SK-N-SH (cell line): Measurements from ENCODE around the gene RAPH1. TPM values are rescaled to one million over a fixed set of nuclear protein-coding genes. Genes with fewer than 3 reads are reported as not detected.
A peak's percentile ranks its signal among the peaks of the same experiment; 100 is the strongest.

Source experiments
- CTCF ChIA-PET: fragments of 300-600, 350-600 bp; formaldehyde crosslinking; extraction: SDS; loops from one replicate; lab custom pipeline; 2021; lab: Yijun Ruan, JAX
- POLR2A ChIA-PET: fragments of 350-600 bp; sonication (Branson Sonifier 250); formaldehyde crosslinking; extraction: SDS; loops from one replicate; lab custom pipeline; 2020; ENCODE audit warnings: antibody characterized with exemption, inconsistent platforms; lab: Yijun Ruan, JAX
- DNase-seq: peaks from one replicate; pipeline ENCODE4 v3.0.0; 2012
- H2AFZ ChIP-seq: fragments of 200-600 bp; sonication (generic); 2 replicates; pipeline ENCODE4 v1.8.1; 2016; ENCODE audit warnings: antibody characterized with exemption, mild to moderate bottlenecking, low read depth
- H3F3A ChIP-seq: fragments of 200-600 bp; sonication (generic); replicated peaks from 2 replicates; pipeline ENCODE3; 2016; ENCODE audit warnings: antibody characterized with exemption, mild to moderate bottlenecking; ENCODE audit not compliant: insufficient read depth
- H3K27ac ChIP-seq, 2 experiments: fragments of 200-500 bp in 1 of 2; fragments of 200-600 bp in 1 of 2; sonication (Bioruptor generic) in 1 of 2; sonication (generic), shearing (Covaris generic) in 1 of 2; 2 replicates each; pipeline versions ENCODE4 v1.5.1 to v1.6.1; 2014 to 2016; ENCODE audit warnings: low read depth in 2 of 2, inconsistent platforms in 1 of 2, low read length in 1 of 2, mild to moderate bottlenecking in 1 of 2, mixed read lengths in 1 of 2
- H3K27me3 ChIP-seq: fragments of 200-600 bp; sonication (generic), shearing (Covaris generic); 2 replicates; pipeline ENCODE4 v1.6.1; 2016; ENCODE audit warnings: mixed run types; ENCODE audit not compliant: insufficient read depth
- H3K36me3 ChIP-seq, 2 experiments: fragments of 200-500 bp in 1 of 2; fragments of 200-600 bp in 1 of 2; sonication (Bioruptor generic) in 1 of 2; sonication (generic) in 1 of 2; replicated peaks in 1 of 2; 2 replicates each; pipeline versions ENCODE3 to v1.5.1; 2014 to 2016; ENCODE audit warnings: low read length in 1 of 2, mild to moderate bottlenecking in 1 of 2; ENCODE audit not compliant: insufficient read depth in 2 of 2, control insufficient read depth in 1 of 2
- H3K4me1 ChIP-seq, 2 experiments: fragments of 200-500 bp in 1 of 2; fragments of 200-600 bp in 1 of 2; sonication (Bioruptor generic) in 1 of 2; sonication (generic), shearing (Covaris generic) in 1 of 2; 2 replicates each; pipeline versions ENCODE4 v1.5.1 to v1.6.1; 2014 to 2016; ENCODE audit warnings: low read depth in 1 of 2, low read length in 1 of 2, mixed run types in 1 of 2; ENCODE audit not compliant: insufficient read depth in 2 of 2, control insufficient read depth in 1 of 2
- H3K4me2 ChIP-seq: fragments of 200-600 bp; sonication (generic), shearing (Covaris generic); 2 replicates; pipeline ENCODE4 v1.6.1; 2017; ENCODE audit warnings: mixed run types
- H3K4me3 ChIP-seq, 2 experiments: fragments of 200-500 bp in 1 of 2; fragments of 200-600 bp in 1 of 2; sonication (Bioruptor generic) in 1 of 2; sonication (generic), shearing (Covaris generic) in 1 of 2; 2 replicates each; pipeline versions ENCODE4 v1.5.1 to v1.8.1; 2014 to 2016; ENCODE audit warnings: low read depth in 2 of 2, inconsistent platforms in 1 of 2, low read length in 1 of 2, mild to moderate bottlenecking in 1 of 2, mixed read lengths in 1 of 2, moderate library complexity in 1 of 2
- H3K79me2 ChIP-seq: fragments of 200-600 bp; sonication (generic); 2 replicates; pipeline ENCODE4 v1.8.1; 2017; ENCODE audit warnings: mild to moderate bottlenecking; ENCODE audit not compliant: insufficient read depth
- H3K9ac ChIP-seq: fragments of 200-600 bp; sonication (generic); 2 replicates; pipeline ENCODE4 v1.6.1; 2017; ENCODE audit warnings: mixed run types
- H3K9me2 ChIP-seq: fragments of 200-600 bp; sonication (generic); 2 replicates; pipeline ENCODE4 v1.6.1; 2017; ENCODE audit warnings: mixed run types
- H3K9me3 ChIP-seq: fragments of 200-600 bp; sonication (generic); 2 replicates; pipeline ENCODE4 v1.6.1; 2017; ENCODE audit warnings: mixed run types, mild to moderate bottlenecking, moderate library complexity
- H4K20me1 ChIP-seq: fragments of 200-600 bp; sonication (generic); 2 replicates; pipeline ENCODE4 v1.6.1; 2017; ENCODE audit warnings: mild to moderate bottlenecking, mixed run types; ENCODE audit not compliant: insufficient read depth
- ELF1 ChIP-seq: IDR thresholded peaks from 2 replicates; pipeline ENCODE4 v1.4.0; 2012
- EZH2phosphoT487 ChIP-seq: fragments of 200-600 bp; sonication (generic); IDR thresholded peaks from 2 replicates; pipeline ENCODE4 v1.6.1; 2017; ENCODE audit warnings: low read depth, mixed run types, mild to moderate bottlenecking, antibody characterized with exemption, moderate library complexity, borderline replicate concordance
- FOSL2 ChIP-seq: IDR thresholded peaks from 2 replicates; pipeline ENCODE4 v1.4.0; 2012; ENCODE audit warnings: low read depth, mild to moderate bottlenecking, moderate library complexity, borderline replicate concordance
- FOXJ3 ChIP-seq: sonication (generic); formaldehyde crosslinking; IDR thresholded peaks from 2 replicates; pipeline ENCODE4 v1.5.1; 2020; ENCODE audit warnings: mild to moderate bottlenecking, missing genetic modification reagents
- GABPA ChIP-seq: IDR thresholded peaks from 2 replicates; pipeline ENCODE4 v1.4.0; 2012; ENCODE audit warnings: low read depth, mild to moderate bottlenecking
- GATA2 ChIP-seq: sonication (generic); formaldehyde crosslinking; IDR thresholded peaks from 2 replicates; pipeline ENCODE4 v1.5.0; 2020; ENCODE audit warnings: mild to moderate bottlenecking, missing genetic modification reagents
- IRF3 ChIP-seq: fragments of 150-350 bp; IDR thresholded peaks from 2 replicates; pipeline ENCODE4 v1.6.1; 2016; ENCODE audit warnings: mild to moderate bottlenecking, low read depth, low read length
- JUND ChIP-seq: IDR thresholded peaks from 2 replicates; pipeline ENCODE4 v1.4.0; 2012
- MAX ChIP-seq: IDR thresholded peaks from 2 replicates; pipeline ENCODE4 v1.4.0; 2012; ENCODE audit warnings: low read depth
- MEF2A ChIP-seq: IDR thresholded peaks from 2 replicates; pipeline ENCODE4 v1.4.0; 2012; ENCODE audit warnings: low read depth, borderline replicate concordance
- MXI1 ChIP-seq: IDR thresholded peaks from 2 replicates; pipeline ENCODE4 v1.6.1; 2012; ENCODE audit warnings: mild to moderate bottlenecking, low read depth, low read length, improper control_type of control experiment
- NRF1 ChIP-seq: IDR thresholded peaks from 2 replicates; pipeline ENCODE4 v1.6.1; 2012; ENCODE audit warnings: low read depth, mild to moderate bottlenecking, low read length
- RCOR1 ChIP-seq: fragments of 150-350 bp; IDR thresholded peaks from 2 replicates; pipeline ENCODE4 v1.6.1; 2017; ENCODE audit warnings: antibody characterized with exemption, low read length
- RXRA ChIP-seq: IDR thresholded peaks from 2 replicates; pipeline ENCODE4 v1.4.0; 2012; ENCODE audit warnings: low read depth, mild to moderate bottlenecking, borderline replicate concordance
- SIN3A ChIP-seq: IDR thresholded peaks from 2 replicates; pipeline ENCODE4 v1.6.1; 2012; ENCODE audit warnings: low read depth, mild to moderate bottlenecking, low read length, moderate library complexity, borderline replicate concordance
- TCF12 ChIP-seq: IDR thresholded peaks from 2 replicates; pipeline ENCODE4 v1.4.0; 2012
- TEAD4 ChIP-seq: IDR thresholded peaks from 2 replicates; pipeline ENCODE4 v1.4.0; 2012; ENCODE audit warnings: mild to moderate bottlenecking, borderline replicate concordance; ENCODE audit not compliant: insufficient read depth
- USF1 ChIP-seq: IDR thresholded peaks from 2 replicates; pipeline ENCODE4 v1.4.0; 2012; ENCODE audit warnings: low read depth, borderline replicate concordance
- USF2 ChIP-seq: fragments of 150-350 bp; IDR thresholded peaks from 2 replicates; pipeline ENCODE4 v1.6.1; 2017; ENCODE audit warnings: antibody characterized with exemption, low read length, low read depth, borderline replicate concordance
- YY1 ChIP-seq: IDR thresholded peaks from 2 replicates; pipeline ENCODE4 v1.4.0; 2012; ENCODE audit warnings: low read depth, mild to moderate bottlenecking
- ZBTB33 ChIP-seq: IDR thresholded peaks from 2 replicates; pipeline ENCODE4 v1.4.0; 2012; ENCODE audit warnings: low read depth, borderline replicate concordance
- WGBS: methylation state at CpG from one replicate; pipeline ENCODE4 v1.1.6; 2017; ENCODE audit warnings: low lambda C conversion rate; 5-methylcytosine and 5-hydroxymethylcytosine counted together
- polyA plus RNA-seq, 3 experiments: library from polyadenylated mRNA; depleted of rRNA; stranded (reverse); fragments of >200 nt; gene quantifications; 2 replicates each; pipeline ENCODE4 v1.2.3, GENCODE V29; 2012

The RAPH1 gene
- polyA plus RNA-seq, 1 of the 3 experiments (the other 2 are of a cell fraction): 6.7 TPM

GRCh38 chr2:203471323-203471722 is 63.8 kb downstream of the RAPH1 start:
- Histone ChIP-seq H3K4me1 (peaks cover 0 to 3% of the 10 kb centered on the region in 2 experiments; a peak in 2 of 4 replicates), H3K9me2 (no peaks in the 10 kb centered on the region), H3K79me2 (peaks cover 16% of the 10 kb centered on the region), H3K4me2 (no peak overlapping the region), H3K4me3 (no peak overlapping the region), H3F3A (peaks cover 6% of the 10 kb centered on the region)
- no peak for DNase-seq
- POLR2A ChIA-PET: no interaction called here
- TF ChIP-seq RCOR1 (no peak), FOXJ3 (no peak), TCF12 (no peak), MXI1 (no peak), USF2 (no peak), GABPA (no peak), ELF1 (no peak)
- TF ChIP-seq, all 33 proteins: peak for 0
- H3K9ac ChIP-seq: no peak overlapping the region
- H2AFZ ChIP-seq: no peak overlapping the region
- H3K27me3 ChIP-seq: no peaks in the 10 kb centered on the region
- 96% methylated on average over 5 of the region's 5 CpGs for WGBS
- no peak overlapping the region for H3K27ac ChIP-seq
- CTCF ChIA-PET: interaction anchor here (1.3 kb wide), 1 partner anchor 17 kb away, joined by 4 read pairs; no protein-coding TSS in a partner anchor
- no peaks in the 10 kb centered on the region for H3K9me3 ChIP-seq
- H4K20me1 ChIP-seq: no peaks in the 10 kb centered on the region
- peaks cover 4 to 15% of the 10 kb centered on the region in 2 experiments for H3K36me3 ChIP-seq

GRCh38 chr2:203470371-203470770 is 64.7 kb downstream of the RAPH1 start:
- 91% methylated on average over 4 of the region's 4 CpGs for WGBS
- CTCF ChIA-PET: interaction anchor here (1.0 kb wide), 1 partner anchor 9 kb away, joined by 3 read pairs; no protein-coding TSS in a partner anchor
- Histone ChIP-seq H2AFZ (no peak overlapping the region), H3K36me3 (peaks cover 6 to 16% of the 10 kb centered on the region in 2 experiments), H3K9me2 (no peaks in the 10 kb centered on the region), H3K27me3 (no peaks in the 10 kb centered on the region), H3K79me2 (peaks cover 16% of the 10 kb centered on the region), H3K27ac (0 out of 4 replicates have a peak overlapping the region, but pooled peaks of 1 of the 2 experiments have one; percentile 7), H3K4me2 (no peak overlapping the region), H3F3A (peaks cover 12% of the 10 kb centered on the region), H3K9me3 (no peaks in the 10 kb centered on the region), H3K4me3 (no peak overlapping the region), H3K4me1 (peaks cover 0 to 3% of the 10 kb centered on the region in 2 experiments; a peak in 2 of 4 replicates), H3K9ac (no peak overlapping the region; the same call in 1 of the 2 replicates), H4K20me1 (no peaks in the 10 kb centered on the region)
- POLR2A ChIA-PET: no interaction called here
- no peak for TF ChIP-seq GATA2 (CRISPR knock-in tag)
- no peak for TF ChIP-seq GABPA
- TF ChIP-seq ZBTB33: no peak
- no peak for TF ChIP-seq FOXJ3
- TF ChIP-seq JUND: no peak
- no peak for TF ChIP-seq ELF1
- no peak for TF ChIP-seq TEAD4
- no peak for TF ChIP-seq SIN3A
- TF ChIP-seq IRF3: no peak
- TF ChIP-seq RXRA: no peak
- no peak for TF ChIP-seq YY1
- TF ChIP-seq MAX: no peak
- TF ChIP-seq RCOR1: no peak
- TF ChIP-seq FOSL2: no peak
- no peak for TF ChIP-seq EZH2phosphoT487
- TF ChIP-seq USF2: no peak
- TF ChIP-seq MEF2A: no peak
- TF ChIP-seq USF1: no peak
- TF ChIP-seq NRF1: no peak
- peak; percentile 10 for DNase-seq
